ENCODE results near the gene CAPN1. TPM values are rescaled to one million over a fixed set of nuclear protein-coding genes. Genes with fewer than 3 reads are reported as not detected.

The CAPN1 gene
- total RNA-seq, 1 donor from 2014 or later, result 217 TPM

- Histone ChIP-seq H4K20me1 (ENCODE audit: insufficient read depth, low read length) (peaks cover 38% of the 10 kb centered on the region), H3K27ac (ENCODE audit: low read depth, low read length) (no peak overlapping the region), H3K36me3 (ENCODE audit: insufficient read depth, low read length) (peaks cover 13% of the 10 kb centered on the region), H3K4me2 (ENCODE audit: low read length) (no peak overlapping the region), H3K4me3 (ENCODE audit: insufficient read depth, low read depth, low read length) (no peak overlapping the region), H3K27me3 (ENCODE audit: insufficient read depth, low read length) (no peaks in the 10 kb centered on the region), H2AFZ (ENCODE audit: low read depth, low read length) (no peak overlapping the region), H3K79me2 (ENCODE audit: insufficient read depth, low read length) (no peaks in the 10 kb centered on the region), H3K9ac (ENCODE audit: low read length) (no peak overlapping the region), H3K9me3 (ENCODE audit: insufficient read depth, low read depth, low read length) (no peaks in the 10 kb centered on the region), H3K4me1 (ENCODE audit: insufficient read depth, low read length) (peaks cover 8% of the 10 kb centered on the region)
- FAIRE-seq (no peak), DNase-seq (ENCODE audit: low read depth) (no peak)
- peaks cover 2% of the 10 kb centered on the region for H3K4me1 Mint-ChIP-seq (ENCODE audit: low read depth, unreplicated experiment)
- no peaks in the 10 kb centered on the region for H3K9me3 Mint-ChIP-seq (ENCODE audit: unreplicated experiment)
- no peak overlapping the region for H3K4me3 Mint-ChIP-seq (ENCODE audit: unreplicated experiment)
- no peaks in the 10 kb centered on the region for H3K27me3 Mint-ChIP-seq (ENCODE audit: low read depth, unreplicated experiment)
- TF ChIP-seq EZH2 (IDR thresholded peaks at IDR 0.05; ENCODE audit: insufficient read depth, low read length) (no peak), CTCF (IDR thresholded peaks at IDR 0.05; ENCODE audit: insufficient read depth, low read depth, low read length) (no peak)
- peaks cover 25% of the 10 kb centered on the region for H3K36me3 Mint-ChIP-seq (ENCODE audit: low read depth, unreplicated experiment)
- no peak overlapping the region for H3K27ac Mint-ChIP-seq (ENCODE audit: unreplicated experiment)
Measured at GRCh38 chr11:65206441-65206841, 24.7 kb downstream of the CAPN1 start.

- DNase-seq (ENCODE audit: low read depth) (no peak), FAIRE-seq (no peak)
- Histone ChIP-seq H3K4me1 (ENCODE audit: insufficient read depth, low read length) (peaks cover 8% of the 10 kb centered on the region), H3K27me3 (ENCODE audit: insufficient read depth, low read length) (no peaks in the 10 kb centered on the region), H3K9ac (ENCODE audit: low read length) (no peak overlapping the region), H3K9me3 (ENCODE audit: insufficient read depth, low read depth, low read length) (no peaks in the 10 kb centered on the region), H3K79me2 (ENCODE audit: insufficient read depth, low read length) (no peaks in the 10 kb centered on the region), H3K4me2 (ENCODE audit: low read length) (no peak overlapping the region), H3K36me3 (ENCODE audit: insufficient read depth, low read length) (peaks cover 13% of the 10 kb centered on the region), H3K4me3 (ENCODE audit: insufficient read depth, low read depth, low read length) (no peak overlapping the region), H2AFZ (ENCODE audit: low read depth, low read length) (no peak overlapping the region), H4K20me1 (ENCODE audit: insufficient read depth, low read length) (peaks cover 38% of the 10 kb centered on the region), H3K27ac (ENCODE audit: low read depth, low read length) (no peak overlapping the region)
- no peak overlapping the region for H3K4me3 Mint-ChIP-seq (ENCODE audit: unreplicated experiment)
- no peak overlapping the region for H3K27ac Mint-ChIP-seq (ENCODE audit: unreplicated experiment)
- no peaks in the 10 kb centered on the region for H3K9me3 Mint-ChIP-seq (ENCODE audit: unreplicated experiment)
- peaks cover 2% of the 10 kb centered on the region for H3K4me1 Mint-ChIP-seq (ENCODE audit: low read depth, unreplicated experiment)
- no peaks in the 10 kb centered on the region for H3K27me3 Mint-ChIP-seq (ENCODE audit: low read depth, unreplicated experiment)
- TF ChIP-seq CTCF (IDR thresholded peaks at IDR 0.05; ENCODE audit: insufficient read depth, low read depth, low read length) (no peak), EZH2 (IDR thresholded peaks at IDR 0.05; ENCODE audit: insufficient read depth, low read length) (no peak)
- H3K36me3 Mint-ChIP-seq (ENCODE audit: low read depth, unreplicated experiment), result peaks cover 25% of the 10 kb centered on the region
Measured at GRCh38 chr11:65206901-65207300, 25.2 kb downstream of the CAPN1 start.

DNA sequence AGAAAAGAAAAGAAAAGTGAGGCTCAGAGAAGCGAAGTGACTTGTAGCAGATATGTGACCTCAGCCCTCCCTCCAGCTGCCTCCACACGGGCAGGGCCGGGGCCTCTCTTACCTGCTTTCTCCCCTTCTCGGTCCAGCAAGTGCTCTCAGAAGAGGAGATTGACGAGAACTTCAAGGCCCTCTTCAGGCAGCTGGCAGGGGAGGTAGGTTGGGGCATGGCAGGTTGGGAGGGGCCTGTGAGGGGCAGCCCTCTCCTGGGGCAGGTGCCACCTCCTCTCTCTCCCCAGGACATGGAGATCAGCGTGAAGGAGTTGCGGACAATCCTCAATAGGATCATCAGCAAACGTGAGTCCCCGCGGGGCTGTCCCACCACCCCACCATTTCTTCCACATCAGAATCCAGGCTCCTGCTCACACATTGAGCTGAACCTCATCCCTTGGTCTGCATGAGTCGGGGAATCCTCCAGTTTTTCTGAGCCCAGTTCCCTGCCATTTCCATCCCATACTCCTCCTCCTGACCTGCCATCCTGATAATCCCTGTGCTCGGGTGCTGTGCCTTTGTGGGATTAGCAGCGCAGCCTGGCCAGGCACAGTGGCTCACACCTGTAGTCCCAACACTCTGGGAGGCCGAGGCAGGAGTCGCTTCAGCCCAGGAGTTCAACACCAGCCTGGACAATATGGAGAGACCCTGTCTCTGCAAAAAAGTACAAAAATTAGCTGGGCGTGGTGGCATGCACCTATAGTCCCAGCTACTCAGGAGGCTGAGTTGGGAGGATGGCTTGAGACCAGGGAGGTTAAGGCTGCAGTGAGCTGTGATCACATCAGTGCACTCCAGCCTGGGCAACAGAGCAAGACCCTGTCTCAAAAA is 26.4 kb downstream of the CAPN1 start:
- Mint-ChIP-seq H3K4me3 (ENCODE audit: unreplicated experiment) (no peak overlapping the region), H3K27ac (ENCODE audit: unreplicated experiment) (no peak overlapping the region), H3K4me1 (ENCODE audit: low read depth, unreplicated experiment) (peaks cover 2% of the 10 kb centered on the region), H3K9me3 (ENCODE audit: unreplicated experiment) (no peaks in the 10 kb centered on the region), H3K36me3 (ENCODE audit: low read depth, unreplicated experiment) (peaks cover 25% of the 10 kb centered on the region), H3K27me3 (ENCODE audit: low read depth, unreplicated experiment) (no peaks in the 10 kb centered on the region)
- H2AFZ ChIP-seq (ENCODE audit: low read depth, low read length), result no peak overlapping the region
- no peaks in the 10 kb centered on the region for H3K9me3 ChIP-seq (ENCODE audit: insufficient read depth, low read depth, low read length)
- no peaks in the 10 kb centered on the region for H3K27me3 ChIP-seq (ENCODE audit: insufficient read depth, low read length)
- H3K4me1 ChIP-seq (ENCODE audit: insufficient read depth, low read length), result peaks cover 9% of the 10 kb centered on the region
- no peak overlapping the region for H3K9ac ChIP-seq (ENCODE audit: low read length)
- no peak overlapping the region for H3K4me2 ChIP-seq (ENCODE audit: low read length)
- no peak overlapping the region for H3K4me3 ChIP-seq (ENCODE audit: insufficient read depth, low read depth, low read length)
- H3K79me2 ChIP-seq (ENCODE audit: insufficient read depth, low read length), result no peaks in the 10 kb centered on the region
- FAIRE-seq, result no peak
- TF ChIP-seq EZH2 (IDR thresholded peaks at IDR 0.05; ENCODE audit: insufficient read depth, low read length) (no peak), CTCF (IDR thresholded peaks at IDR 0.05; ENCODE audit: insufficient read depth, low read depth, low read length) (no peak)
- DNase-seq (ENCODE audit: low read depth), result no peak
- no peak overlapping the region for H3K27ac ChIP-seq (ENCODE audit: low read depth, low read length)
- peaks cover 38% of the 10 kb centered on the region for H4K20me1 ChIP-seq (ENCODE audit: insufficient read depth, low read length)
- peaks cover 13% of the 10 kb centered on the region for H3K36me3 ChIP-seq (ENCODE audit: insufficient read depth, low read length)
